Neural progenitor cell (in vitro differentiated cells): ENCODE data around the gene EMC10.

Source experiments
- EZH2phosphoT487 ChIP-seq: fragments of 200-600 bp; sonication (generic); IDR thresholded peaks from 2 replicates; pipeline ENCODE4 v1.6.1; 2017; ENCODE audit warnings: antibody characterized with exemption
- TF ChIP-seq, protein P1 (sequence below): fragments of 200-600 bp; sonication (generic); IDR thresholded peaks from 2 replicates; pipeline ENCODE4 v1.5.1; 2017; ENCODE audit warnings: antibody characterized with exemption, mild to moderate bottlenecking

DNA sequence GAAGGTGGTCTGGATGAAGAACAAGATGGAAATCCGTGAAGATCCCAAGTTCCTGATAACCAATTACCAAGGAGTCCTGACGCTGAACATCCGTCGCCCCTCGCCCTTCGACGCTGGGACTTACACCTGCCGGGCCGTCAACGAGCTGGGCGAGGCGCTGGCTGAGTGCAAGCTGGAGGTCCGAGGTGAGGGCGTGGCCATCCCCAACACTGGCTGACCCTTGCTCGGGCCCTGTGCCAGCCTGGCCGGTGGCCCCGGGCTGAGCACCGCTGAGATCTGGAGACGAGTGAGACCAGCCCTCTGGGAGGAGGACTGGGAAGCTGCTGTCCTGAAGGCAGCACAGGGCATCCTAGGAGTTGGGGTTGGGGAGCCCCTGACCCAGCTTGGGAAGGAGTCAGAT lies 12.0 kb upstream of the EMC10 start:
- TF ChIP-seq, protein P1, sequence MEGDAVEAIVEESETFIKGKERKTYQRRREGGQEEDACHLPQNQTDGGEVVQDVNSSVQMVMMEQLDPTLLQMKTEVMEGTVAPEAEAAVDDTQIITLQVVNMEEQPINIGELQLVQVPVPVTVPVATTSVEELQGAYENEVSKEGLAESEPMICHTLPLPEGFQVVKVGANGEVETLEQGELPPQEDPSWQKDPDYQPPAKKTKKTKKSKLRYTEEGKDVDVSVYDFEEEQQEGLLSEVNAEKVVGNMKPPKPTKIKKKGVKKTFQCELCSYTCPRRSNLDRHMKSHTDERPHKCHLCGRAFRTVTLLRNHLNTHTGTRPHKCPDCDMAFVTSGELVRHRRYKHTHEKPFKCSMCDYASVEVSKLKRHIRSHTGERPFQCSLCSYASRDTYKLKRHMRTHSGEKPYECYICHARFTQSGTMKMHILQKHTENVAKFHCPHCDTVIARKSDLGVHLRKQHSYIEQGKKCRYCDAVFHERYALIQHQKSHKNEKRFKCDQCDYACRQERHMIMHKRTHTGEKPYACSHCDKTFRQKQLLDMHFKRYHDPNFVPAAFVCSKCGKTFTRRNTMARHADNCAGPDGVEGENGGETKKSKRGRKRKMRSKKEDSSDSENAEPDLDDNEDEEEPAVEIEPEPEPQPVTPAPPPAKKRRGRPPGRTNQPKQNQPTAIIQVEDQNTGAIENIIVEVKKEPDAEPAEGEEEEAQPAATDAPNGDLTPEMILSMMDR: no peak
- no peak for TF ChIP-seq EZH2phosphoT487
